ENCODE measurements around the gene MBNL3.

Gene MBNL3

DNA sequence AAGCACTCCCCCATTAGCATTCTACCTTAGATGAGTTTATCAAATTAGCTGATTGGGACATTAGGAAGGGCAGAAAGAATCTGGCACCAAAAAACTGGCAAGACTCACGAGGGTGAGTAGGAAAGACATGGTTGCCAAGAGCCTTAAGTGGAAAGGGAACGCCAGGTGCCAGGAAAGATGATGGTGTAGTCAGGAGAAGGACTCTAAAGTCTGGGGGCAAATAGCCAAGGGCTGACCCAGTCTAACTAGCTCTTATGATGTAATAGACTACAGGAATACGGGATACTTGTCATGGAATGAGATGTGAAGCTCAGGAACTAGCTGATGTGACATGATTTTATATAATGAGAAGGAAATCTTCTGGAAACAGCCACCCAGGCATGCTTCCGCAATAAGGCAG lies 94.8 kb downstream of the MBNL3 start:
- no peak for DNase-seq (ENCODE audit: low spot score)
- no peaks in the 10 kb centered on the region for H3K27me3 Mint-ChIP-seq (ENCODE audit: low read depth)
- no peak overlapping the region for H3K4me3 Mint-ChIP-seq
- no peaks in the 10 kb centered on the region for H3K9me3 Mint-ChIP-seq
- no peak overlapping the region for H3K27ac Mint-ChIP-seq
- H3K4me1 Mint-ChIP-seq (ENCODE audit: low read depth) = no peaks in the 10 kb centered on the region
- H3K36me3 Mint-ChIP-seq (ENCODE audit: low read depth) = no peaks in the 10 kb centered on the region

- Mint-ChIP-seq H3K9me3 (no peaks in the 10 kb centered on the region), H3K27ac (no peak overlapping the region), H3K4me1 (ENCODE audit: low read depth) (no peaks in the 10 kb centered on the region), H3K27me3 (ENCODE audit: low read depth) (no peaks in the 10 kb centered on the region), H3K4me3 (no peak overlapping the region), H3K36me3 (ENCODE audit: low read depth) (no peaks in the 10 kb centered on the region)
- DNase-seq (ENCODE audit: low spot score) = no peak
These were observed 95.4 kb downstream of the MBNL3 start for GRCh38 chrX:132393485-132393884.

GRCh38 chrX:132393085-132393484 lies 95.8 kb downstream of the MBNL3 start:
- Mint-ChIP-seq H3K36me3 (ENCODE audit: low read depth) (no peaks in the 10 kb centered on the region), H3K27ac (no peak overlapping the region), H3K9me3 (no peaks in the 10 kb centered on the region), H3K27me3 (ENCODE audit: low read depth) (no peaks in the 10 kb centered on the region), H3K4me1 (ENCODE audit: low read depth) (no peaks in the 10 kb centered on the region), H3K4me3 (no peak overlapping the region)
- no peak for DNase-seq (ENCODE audit: low spot score)

GRCh38 chrX:132390792-132391191 lies 98.0 kb downstream of the MBNL3 start:
- no peak for DNase-seq (ENCODE audit: low spot score)
- no peaks in the 10 kb centered on the region for H3K4me1 Mint-ChIP-seq (ENCODE audit: low read depth)
- H3K36me3 Mint-ChIP-seq (ENCODE audit: low read depth) = no peaks in the 10 kb centered on the region
- no peak overlapping the region for H3K4me3 Mint-ChIP-seq
- H3K27me3 Mint-ChIP-seq (ENCODE audit: low read depth) = no peaks in the 10 kb centered on the region
- no peaks in the 10 kb centered on the region for H3K9me3 Mint-ChIP-seq
- H3K27ac Mint-ChIP-seq = no peak overlapping the region

DNA sequence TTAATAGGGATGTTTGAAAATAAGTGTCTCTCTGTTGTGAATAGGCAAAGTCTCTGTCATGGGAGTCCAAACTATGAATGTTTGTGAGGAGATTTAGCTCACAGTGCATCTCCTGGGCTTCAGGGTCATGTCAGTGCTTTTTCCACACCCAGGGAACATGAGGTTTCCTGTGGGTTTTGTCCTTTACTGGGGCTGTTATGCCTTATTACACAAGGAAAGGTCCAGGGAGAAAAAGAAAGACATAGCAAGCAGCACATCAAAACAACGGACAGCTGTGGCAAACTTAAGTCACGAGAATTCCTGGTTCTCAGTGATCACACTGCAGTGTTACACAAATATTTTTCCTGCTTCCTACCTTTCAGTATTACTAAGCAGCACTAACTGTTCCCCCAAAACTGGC lies 99.4 kb downstream of the MBNL3 start:
- Mint-ChIP-seq H3K27me3 (ENCODE audit: low read depth) (no peaks in the 10 kb centered on the region), H3K36me3 (ENCODE audit: low read depth) (no peaks in the 10 kb centered on the region), H3K27ac (no peak overlapping the region), H3K9me3 (no peaks in the 10 kb centered on the region), H3K4me3 (no peak overlapping the region), H3K4me1 (ENCODE audit: low read depth) (no peaks in the 10 kb centered on the region)
- no peak for DNase-seq (ENCODE audit: low spot score)

- Mint-ChIP-seq H3K9me3 (no peaks in the 10 kb centered on the region), H3K4me1 (ENCODE audit: low read depth) (no peaks in the 10 kb centered on the region), H3K27ac (no peak overlapping the region), H3K4me3 (no peak overlapping the region), H3K36me3 (ENCODE audit: low read depth) (no peaks in the 10 kb centered on the region), H3K27me3 (ENCODE audit: low read depth) (no peaks in the 10 kb centered on the region)
- DNase-seq (ENCODE audit: low spot score) = no peak
These were observed 100.5 kb downstream of the MBNL3 start for GRCh38 chrX:132388371-132388770.

- Mint-ChIP-seq H3K27me3 (ENCODE audit: low read depth) (no peaks in the 10 kb centered on the region), H3K4me3 (no peak overlapping the region), H3K4me1 (ENCODE audit: low read depth) (no peaks in the 10 kb centered on the region), H3K9me3 (no peaks in the 10 kb centered on the region), H3K27ac (no peak overlapping the region), H3K36me3 (ENCODE audit: low read depth) (peaks cover 4% of the 10 kb centered on the region)
- no peak for DNase-seq (ENCODE audit: low spot score)
These were observed 104.5 kb downstream of the MBNL3 start for GRCh38 chrX:132384301-132384700.

DNA sequence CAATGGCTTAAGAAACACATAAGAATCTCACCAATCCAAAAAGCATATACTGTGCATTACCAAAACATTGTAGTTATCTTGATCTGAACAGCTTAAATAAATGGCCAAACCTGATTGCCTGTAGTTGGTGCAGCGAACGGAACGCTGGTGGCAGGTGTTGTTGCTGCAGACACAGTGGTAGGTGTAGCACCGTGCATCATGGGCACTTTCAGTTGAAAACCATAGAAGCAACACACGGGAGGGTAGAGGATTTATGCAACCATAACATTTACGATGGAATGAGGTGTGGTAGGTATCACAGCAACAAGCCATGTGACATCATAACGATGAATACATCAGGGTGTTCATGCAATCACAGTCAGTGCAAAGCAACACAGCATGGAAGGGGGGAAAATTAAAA lies 106.8 kb downstream of the MBNL3 start:
- Mint-ChIP-seq H3K27me3 (ENCODE audit: low read depth) (no peaks in the 10 kb centered on the region), H3K4me3 (no peak overlapping the region), H3K4me1 (ENCODE audit: low read depth) (no peaks in the 10 kb centered on the region), H3K27ac (no peak overlapping the region), H3K36me3 (ENCODE audit: low read depth) (peaks cover 4% of the 10 kb centered on the region), H3K9me3 (no peaks in the 10 kb centered on the region)
- DNase-seq (ENCODE audit: low spot score) = no peak

DNA sequence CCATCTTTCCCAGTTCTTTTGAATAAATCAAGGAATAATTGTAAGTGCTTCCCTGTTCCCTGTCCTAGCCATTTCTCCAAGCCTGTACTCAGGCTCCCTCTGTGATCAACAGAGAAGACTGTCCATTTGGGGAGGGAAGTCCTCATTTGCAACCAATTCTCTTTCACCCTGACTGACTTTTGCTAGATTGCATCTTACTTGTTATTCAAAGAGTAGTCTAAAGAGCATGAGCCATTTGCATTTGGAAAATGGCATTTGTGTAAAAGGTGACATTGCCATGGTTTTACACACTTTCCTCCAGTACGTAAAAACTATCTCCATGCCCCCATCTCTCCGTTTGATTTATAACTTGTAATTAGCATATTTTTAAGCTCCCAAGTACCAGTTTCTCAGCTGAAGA lies 110.6 kb downstream of the MBNL3 start:
- no peaks in the 10 kb centered on the region for H3K4me1 Mint-ChIP-seq (ENCODE audit: low read depth)
- no peaks in the 10 kb centered on the region for H3K27me3 Mint-ChIP-seq (ENCODE audit: low read depth)
- H3K9me3 Mint-ChIP-seq = no peaks in the 10 kb centered on the region
- no peak overlapping the region for H3K27ac Mint-ChIP-seq
- H3K4me3 Mint-ChIP-seq = no peak overlapping the region
- no peak for DNase-seq (ENCODE audit: low spot score)
- H3K36me3 Mint-ChIP-seq (ENCODE audit: low read depth) = peaks cover 4% of the 10 kb centered on the region

GRCh38 chrX:132375941-132376340 lies 112.9 kb downstream of the MBNL3 start:
- H3K4me1 Mint-ChIP-seq (ENCODE audit: low read depth) = no peaks in the 10 kb centered on the region
- H3K9me3 Mint-ChIP-seq = no peaks in the 10 kb centered on the region
- H3K27ac Mint-ChIP-seq = no peak overlapping the region
- no peaks in the 10 kb centered on the region for H3K27me3 Mint-ChIP-seq (ENCODE audit: low read depth)
- DNase-seq (ENCODE audit: low spot score) = no peak
- no peak overlapping the region for H3K4me3 Mint-ChIP-seq
- H3K36me3 Mint-ChIP-seq (ENCODE audit: low read depth) = peaks cover 2% of the 10 kb centered on the region

DNA sequence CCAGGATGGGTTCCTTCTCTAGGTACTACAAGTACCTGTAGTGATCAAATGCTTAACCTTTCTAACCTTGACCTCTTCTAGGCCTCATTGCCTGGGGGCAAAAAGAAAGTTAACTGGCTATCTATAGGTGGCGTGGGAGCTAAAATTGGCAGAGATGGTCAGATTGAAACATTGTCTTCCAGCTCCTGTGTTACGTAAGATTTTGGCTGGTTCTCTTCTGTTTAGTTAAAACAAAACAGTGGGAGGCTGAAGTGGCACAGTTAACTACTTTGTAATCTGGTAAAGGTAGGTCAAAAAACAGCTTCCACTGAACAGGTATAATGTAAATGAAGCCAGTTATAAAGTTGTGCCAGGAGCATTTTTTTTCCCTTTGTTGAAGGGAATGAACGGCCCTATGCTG lies 115.2 kb downstream of the MBNL3 start:
- DNase-seq (ENCODE audit: low spot score) = no peak
- Mint-ChIP-seq H3K36me3 (ENCODE audit: low read depth) (no peaks in the 10 kb centered on the region), H3K4me3 (no peak overlapping the region), H3K27ac (no peak overlapping the region), H3K27me3 (ENCODE audit: low read depth) (no peaks in the 10 kb centered on the region), H3K9me3 (no peaks in the 10 kb centered on the region), H3K4me1 (ENCODE audit: low read depth) (no peaks in the 10 kb centered on the region)

DNA sequence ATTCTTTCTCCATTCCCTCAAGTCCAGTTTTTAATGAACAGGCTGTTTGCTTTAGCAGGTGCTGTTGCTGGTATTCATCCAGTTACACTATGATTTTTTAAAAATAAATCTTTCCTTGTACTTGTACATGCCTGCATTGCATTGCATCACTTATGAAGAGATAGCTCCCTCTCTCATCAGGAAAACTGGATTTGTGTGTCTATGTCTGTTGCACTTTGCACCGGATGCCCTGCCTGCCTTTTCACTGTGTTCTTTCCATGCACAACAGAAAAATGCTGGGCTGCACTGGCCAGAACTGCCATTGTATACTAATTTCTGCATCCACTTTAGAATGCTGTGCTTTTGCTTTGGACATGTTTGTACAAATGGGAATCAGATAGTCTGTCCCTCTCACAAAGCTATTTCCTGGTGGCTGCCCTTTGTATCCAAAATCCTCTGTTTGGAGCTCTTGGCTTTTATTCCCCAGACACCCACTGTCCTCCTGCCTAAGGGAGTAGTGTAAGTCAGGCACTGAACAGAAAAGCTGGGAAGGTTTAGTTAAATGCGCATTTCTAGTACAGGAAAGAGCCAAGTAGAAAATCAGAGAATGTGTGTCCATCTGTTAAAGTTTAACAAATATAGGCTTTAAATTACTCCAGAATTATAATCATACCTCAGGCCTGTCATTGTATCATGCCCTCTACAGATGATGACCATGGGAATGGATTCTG lies 119.1 kb downstream of the MBNL3 start:
- Mint-ChIP-seq H3K27me3 (ENCODE audit: low read depth) (no peaks in the 10 kb centered on the region), H3K27ac (no peak overlapping the region), H3K4me1 (ENCODE audit: low read depth) (peaks cover under 1% of the 10 kb centered on the region)

DNA sequence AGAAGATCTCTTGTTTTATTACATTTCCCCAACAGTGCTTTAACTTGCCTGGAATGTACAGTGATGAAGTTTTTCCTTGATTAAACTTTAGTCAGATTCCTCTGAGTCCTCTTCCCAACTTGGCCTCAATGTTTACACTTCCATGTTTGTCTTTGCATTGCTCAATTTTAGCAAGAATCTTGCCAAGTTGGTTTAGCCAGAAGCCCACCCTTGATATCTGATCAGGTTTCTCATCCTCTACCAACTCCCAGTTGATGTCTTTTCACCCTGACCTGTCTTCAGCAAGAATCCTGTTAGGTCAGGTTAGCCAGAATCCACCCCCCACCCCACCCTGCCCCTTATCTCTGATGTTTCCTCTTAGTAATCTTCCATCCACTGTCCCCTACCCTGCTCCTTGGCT lies 120.9 kb downstream of the MBNL3 start:
- no peaks in the 10 kb centered on the region for H3K9me3 Mint-ChIP-seq
- H3K4me3 Mint-ChIP-seq = no peak overlapping the region
- H3K27ac Mint-ChIP-seq = no peak overlapping the region
- no peaks in the 10 kb centered on the region for H3K36me3 Mint-ChIP-seq (ENCODE audit: low read depth)
- peaks cover 2% of the 10 kb centered on the region for H3K4me1 Mint-ChIP-seq (ENCODE audit: low read depth)
- no peak for DNase-seq (ENCODE audit: low spot score)
- no peaks in the 10 kb centered on the region for H3K27me3 Mint-ChIP-seq (ENCODE audit: low read depth)

More for the DNA sequence above, 119.1 kb downstream of the MBNL3 start:
- Mint-ChIP-seq H3K36me3 (ENCODE audit: low read depth) (no peaks in the 10 kb centered on the region), H3K9me3 (no peaks in the 10 kb centered on the region), H3K4me3 (no peak overlapping the region)
- DNase-seq (ENCODE audit: low spot score) = no peak

DNA sequence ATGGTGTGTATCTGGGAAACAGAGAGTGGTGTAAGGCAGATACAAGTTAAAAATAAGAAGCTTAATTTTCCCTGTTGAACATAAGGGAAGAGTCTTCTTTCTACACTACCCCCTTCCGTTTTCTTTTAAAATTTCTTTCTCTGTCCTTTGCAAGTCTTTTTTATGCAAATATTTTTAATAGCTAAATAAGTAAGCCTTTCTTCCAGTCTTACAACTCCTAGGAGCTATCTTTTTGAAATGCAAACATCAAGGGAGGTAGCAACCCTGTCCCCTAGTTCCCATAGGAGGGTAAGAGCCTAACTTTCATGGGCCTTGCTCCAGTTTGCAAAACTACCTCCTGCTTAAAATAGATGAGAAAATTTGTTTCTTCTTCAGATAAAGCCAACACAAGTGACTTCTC lies 121.5 kb downstream of the MBNL3 start:
- Mint-ChIP-seq H3K4me3 (no peak overlapping the region), H3K27me3 (ENCODE audit: low read depth) (no peaks in the 10 kb centered on the region), H3K36me3 (ENCODE audit: low read depth) (no peaks in the 10 kb centered on the region), H3K4me1 (ENCODE audit: low read depth) (peaks cover 2% of the 10 kb centered on the region), H3K27ac (no peak overlapping the region), H3K9me3 (no peaks in the 10 kb centered on the region)
- no peak for DNase-seq (ENCODE audit: low spot score)

DNA sequence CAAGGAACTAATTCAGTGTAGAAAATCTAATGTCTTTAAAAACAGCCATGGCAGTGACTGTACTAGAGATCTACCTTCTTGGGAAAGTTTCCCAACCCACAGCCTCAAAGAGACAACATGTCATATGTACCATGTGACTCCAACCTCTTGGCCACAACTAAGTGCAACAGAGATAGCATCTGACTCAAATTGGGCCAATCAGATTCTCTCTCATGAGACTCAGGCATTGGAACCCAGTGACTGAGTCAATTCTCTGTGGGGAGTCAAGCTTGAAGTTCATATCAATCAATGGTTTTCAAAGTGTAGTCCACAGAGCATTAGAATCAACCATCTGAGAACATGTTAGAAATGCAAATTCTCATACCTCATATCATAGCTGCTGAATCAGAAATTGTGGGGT lies 123.3 kb downstream of the MBNL3 start:
- H3K27ac Mint-ChIP-seq = no peak overlapping the region
- no peaks in the 10 kb centered on the region for H3K27me3 Mint-ChIP-seq (ENCODE audit: low read depth)
- H3K4me3 Mint-ChIP-seq = no peak overlapping the region
- no peaks in the 10 kb centered on the region for H3K9me3 Mint-ChIP-seq
- DNase-seq (ENCODE audit: low spot score) = no peak
- no peaks in the 10 kb centered on the region for H3K36me3 Mint-ChIP-seq (ENCODE audit: low read depth)
- H3K4me1 Mint-ChIP-seq (ENCODE audit: low read depth) = peaks cover 2% of the 10 kb centered on the region
